Ishikawa (cell line): ENCODE measurements around the gene SRRM5.

Source experiments
- CEBPB ChIP-seq: IDR thresholded peaks from 2 replicates; pipeline ENCODE4 v1.6.1; 2012
- CREB1 ChIP-seq: IDR thresholded peaks from 2 replicates; pipeline ENCODE4 v1.6.1; 2012; ENCODE audit warnings: low read depth
- EGR1 ChIP-seq: IDR thresholded peaks from 2 replicates; pipeline ENCODE4 v1.6.1; 2012
- EP300 ChIP-seq: IDR thresholded peaks from 2 replicates; pipeline ENCODE4 v1.6.1; 2012; ENCODE audit warnings: borderline replicate concordance
- FOXM1 ChIP-seq: IDR thresholded peaks from 2 replicates; pipeline ENCODE4 v1.6.1; 2012; ENCODE audit warnings: low read depth, borderline replicate concordance
- NFIC ChIP-seq: IDR thresholded peaks from 2 replicates; pipeline ENCODE4 v1.6.1; 2012
- RAD21 ChIP-seq: IDR thresholded peaks from 2 replicates; pipeline ENCODE4 v1.6.1; 2012; ENCODE audit warnings: low read depth
- TAF1 ChIP-seq: IDR thresholded peaks from 2 replicates; pipeline ENCODE4 v1.6.1; 2012; ENCODE audit warnings: low read depth, mild to moderate bottlenecking
- TCF12 ChIP-seq: IDR thresholded peaks from 2 replicates; pipeline ENCODE4 v1.6.1; 2012; ENCODE audit warnings: low read depth
- TEAD4 ChIP-seq: IDR thresholded peaks from 2 replicates; pipeline ENCODE4 v1.6.1; 2012
- YY1 ChIP-seq: IDR thresholded peaks from 2 replicates; pipeline ENCODE4 v1.6.1; 2012; ENCODE audit warnings: low read depth
- ZBTB7A ChIP-seq: IDR thresholded peaks from 2 replicates; pipeline ENCODE4 v1.6.1; 2012; ENCODE audit warnings: low read depth
- TF ChIP-seq, protein P1 (sequence below): IDR thresholded peaks from 2 replicates; pipeline ENCODE4 v1.6.1; 2012
- TF ChIP-seq, protein P2 (sequence below): IDR thresholded peaks from 2 replicates; pipeline ENCODE4 v1.6.1; 2012
- TF ChIP-seq, protein P3 (sequence below): IDR thresholded peaks from 2 replicates; pipeline ENCODE4 v1.6.1; 2012; ENCODE audit warnings: low read depth, mild to moderate bottlenecking

The SRRM5 gene

DNA sequence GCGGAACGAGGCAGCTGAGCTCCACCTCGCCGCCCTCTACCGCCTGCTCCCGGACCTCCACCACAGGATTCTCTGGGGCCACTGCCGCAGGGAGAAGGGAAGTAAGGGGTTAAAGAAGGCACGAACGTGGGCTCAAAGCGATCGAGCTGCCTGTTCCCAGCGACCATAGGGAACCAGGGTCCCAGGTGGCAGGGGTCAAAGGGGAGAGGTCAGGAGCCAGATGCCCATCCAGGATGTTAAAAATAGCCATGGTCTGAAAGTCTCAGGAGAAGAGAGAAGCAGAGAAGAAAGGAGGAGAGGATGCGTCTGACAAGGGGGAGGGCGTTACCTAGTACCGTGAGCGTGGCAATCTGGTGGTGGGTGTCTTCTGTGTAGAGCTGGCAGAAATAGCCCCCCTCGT, 14.9 kb downstream of the SRRM5 start:
- TF ChIP-seq ZBTB7A (no peak), CEBPB (no peak), TAF1 (no peak)

DNA sequence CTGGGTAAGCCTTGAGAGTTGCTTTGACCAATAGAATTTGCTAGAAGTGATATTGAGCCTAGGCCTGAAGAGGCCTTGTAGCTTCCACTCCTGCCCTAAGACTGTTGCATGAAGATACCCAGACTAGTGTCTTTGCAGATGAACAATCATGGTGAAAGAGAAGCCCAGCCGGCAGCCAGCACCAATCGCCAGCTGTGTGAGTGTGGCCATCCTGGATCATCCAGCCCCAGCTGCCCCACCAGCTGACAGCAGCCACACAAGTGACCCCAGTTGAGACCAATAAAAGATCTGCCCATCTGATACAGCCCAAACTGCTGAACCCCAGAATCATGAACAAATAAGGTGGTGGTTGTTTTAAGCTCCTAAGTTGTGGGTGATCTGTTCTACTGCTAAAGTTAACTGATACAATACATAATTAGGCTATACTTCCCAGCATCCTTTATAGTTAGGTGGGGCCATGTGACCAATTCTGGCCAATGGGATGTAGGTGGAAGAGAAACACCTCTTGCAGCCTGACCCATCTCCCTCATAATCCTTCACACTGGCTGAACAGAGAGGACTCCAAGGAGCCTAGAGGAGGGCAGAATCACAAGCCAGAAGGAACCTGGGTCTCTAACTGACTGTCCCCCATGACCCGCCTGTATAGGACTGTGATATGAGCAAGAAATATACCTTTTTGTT, 16.9 kb downstream of the SRRM5 start:
- TF ChIP-seq RAD21 = no peak
- TF ChIP-seq, protein P1, sequence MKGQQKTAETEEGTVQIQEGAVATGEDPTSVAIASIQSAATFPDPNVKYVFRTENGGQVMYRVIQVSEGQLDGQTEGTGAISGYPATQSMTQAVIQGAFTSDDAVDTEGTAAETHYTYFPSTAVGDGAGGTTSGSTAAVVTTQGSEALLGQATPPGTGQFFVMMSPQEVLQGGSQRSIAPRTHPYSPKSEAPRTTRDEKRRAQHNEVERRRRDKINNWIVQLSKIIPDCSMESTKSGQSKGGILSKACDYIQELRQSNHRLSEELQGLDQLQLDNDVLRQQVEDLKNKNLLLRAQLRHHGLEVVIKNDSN = peak; percentile 86

DNA sequence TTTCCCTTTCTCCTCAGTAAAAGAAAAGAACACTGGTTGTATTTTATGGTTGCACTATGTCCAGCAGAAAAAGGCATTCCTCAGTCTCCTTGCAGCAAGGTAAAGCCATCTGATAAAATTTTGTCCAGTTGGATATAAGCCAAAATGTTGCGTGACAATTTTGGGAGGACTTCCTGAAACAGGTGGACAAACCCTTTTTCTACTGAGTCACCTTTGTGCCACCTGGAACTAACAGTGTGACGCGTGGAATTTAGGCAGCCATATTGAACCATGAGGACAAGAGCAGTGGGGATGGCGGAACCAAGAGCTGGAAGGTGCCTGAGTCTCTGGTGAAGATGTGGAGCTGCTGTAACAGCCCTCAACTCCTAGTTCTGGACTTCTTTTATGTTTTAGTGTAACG, 19.6 kb downstream of the SRRM5 start:
- TF ChIP-seq YY1 (no peak), TEAD4 (no peak)
- TF ChIP-seq, protein P2, sequence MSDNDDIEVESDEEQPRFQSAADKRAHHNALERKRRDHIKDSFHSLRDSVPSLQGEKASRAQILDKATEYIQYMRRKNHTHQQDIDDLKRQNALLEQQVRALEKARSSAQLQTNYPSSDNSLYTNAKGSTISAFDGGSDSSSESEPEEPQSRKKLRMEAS = no peak

DNA sequence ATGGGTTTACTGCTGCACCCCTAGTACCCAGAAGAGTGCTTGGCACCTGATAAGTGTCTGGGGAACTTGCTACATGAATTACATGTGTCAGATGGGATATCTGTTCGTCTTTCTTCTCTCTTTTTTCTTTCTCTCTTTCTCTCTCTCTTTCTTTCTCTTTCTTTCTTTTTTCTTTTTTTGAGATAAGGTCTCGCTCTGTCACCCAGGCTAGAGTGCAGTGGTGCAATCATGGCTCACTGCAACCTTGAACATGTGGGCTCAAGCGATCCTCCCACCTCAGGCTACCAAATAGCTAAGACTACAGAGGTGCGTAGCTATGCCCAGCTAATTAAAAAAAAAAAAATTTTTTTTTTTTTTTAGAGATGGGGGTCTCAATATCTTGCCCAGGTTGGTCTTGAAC, 21.6 kb downstream of the SRRM5 start:
- TF ChIP-seq TAF1 = no peak
- no peak for TF ChIP-seq TCF12
- TF ChIP-seq, protein P3, sequence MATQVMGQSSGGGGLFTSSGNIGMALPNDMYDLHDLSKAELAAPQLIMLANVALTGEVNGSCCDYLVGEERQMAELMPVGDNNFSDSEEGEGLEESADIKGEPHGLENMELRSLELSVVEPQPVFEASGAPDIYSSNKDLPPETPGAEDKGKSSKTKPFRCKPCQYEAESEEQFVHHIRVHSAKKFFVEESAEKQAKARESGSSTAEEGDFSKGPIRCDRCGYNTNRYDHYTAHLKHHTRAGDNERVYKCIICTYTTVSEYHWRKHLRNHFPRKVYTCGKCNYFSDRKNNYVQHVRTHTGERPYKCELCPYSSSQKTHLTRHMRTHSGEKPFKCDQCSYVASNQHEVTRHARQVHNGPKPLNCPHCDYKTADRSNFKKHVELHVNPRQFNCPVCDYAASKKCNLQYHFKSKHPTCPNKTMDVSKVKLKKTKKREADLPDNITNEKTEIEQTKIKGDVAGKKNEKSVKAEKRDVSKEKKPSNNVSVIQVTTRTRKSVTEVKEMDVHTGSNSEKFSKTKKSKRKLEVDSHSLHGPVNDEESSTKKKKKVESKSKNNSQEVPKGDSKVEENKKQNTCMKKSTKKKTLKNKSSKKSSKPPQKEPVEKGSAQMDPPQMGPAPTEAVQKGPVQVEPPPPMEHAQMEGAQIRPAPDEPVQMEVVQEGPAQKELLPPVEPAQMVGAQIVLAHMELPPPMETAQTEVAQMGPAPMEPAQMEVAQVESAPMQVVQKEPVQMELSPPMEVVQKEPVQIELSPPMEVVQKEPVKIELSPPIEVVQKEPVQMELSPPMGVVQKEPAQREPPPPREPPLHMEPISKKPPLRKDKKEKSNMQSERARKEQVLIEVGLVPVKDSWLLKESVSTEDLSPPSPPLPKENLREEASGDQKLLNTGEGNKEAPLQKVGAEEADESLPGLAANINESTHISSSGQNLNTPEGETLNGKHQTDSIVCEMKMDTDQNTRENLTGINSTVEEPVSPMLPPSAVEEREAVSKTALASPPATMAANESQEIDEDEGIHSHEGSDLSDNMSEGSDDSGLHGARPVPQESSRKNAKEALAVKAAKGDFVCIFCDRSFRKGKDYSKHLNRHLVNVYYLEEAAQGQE = no peak
- no peak for TF ChIP-seq FOXM1
- TF ChIP-seq CEBPB = no peak
- TF ChIP-seq EP300 = no peak

DNA sequence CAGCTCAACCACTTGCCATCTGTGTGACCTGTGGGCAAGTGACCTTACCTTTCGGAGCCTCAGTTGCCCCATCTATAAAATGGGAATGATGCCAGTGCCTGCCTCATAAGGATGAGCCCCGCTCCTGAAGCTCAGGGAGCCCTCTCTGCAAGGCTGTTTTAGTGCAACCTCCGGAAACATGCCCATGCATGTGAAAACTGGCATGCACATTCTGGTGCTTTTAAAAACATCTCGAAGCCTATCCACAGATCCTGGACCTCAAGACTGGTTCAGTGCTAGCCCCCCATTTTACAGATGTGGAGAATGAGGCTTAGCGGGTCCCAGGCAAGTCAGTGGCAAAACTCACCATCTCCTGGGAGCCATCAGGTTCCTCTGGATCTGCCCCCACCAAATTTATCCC, 22.2 kb downstream of the SRRM5 start:
- TF ChIP-seq EGR1 = no peak
- no peak for TF ChIP-seq CEBPB
- TF ChIP-seq, protein P1 = no peak
- TF ChIP-seq, protein P2 = no peak
- no peak for TF ChIP-seq TEAD4
- no peak for TF ChIP-seq FOXM1
- TF ChIP-seq, protein P3 = no peak
- no peak for TF ChIP-seq CREB1
- TF ChIP-seq RAD21 = no peak
- no peak for TF ChIP-seq ZBTB7A
- no peak for TF ChIP-seq NFIC
- TF ChIP-seq YY1 = no peak

DNA sequence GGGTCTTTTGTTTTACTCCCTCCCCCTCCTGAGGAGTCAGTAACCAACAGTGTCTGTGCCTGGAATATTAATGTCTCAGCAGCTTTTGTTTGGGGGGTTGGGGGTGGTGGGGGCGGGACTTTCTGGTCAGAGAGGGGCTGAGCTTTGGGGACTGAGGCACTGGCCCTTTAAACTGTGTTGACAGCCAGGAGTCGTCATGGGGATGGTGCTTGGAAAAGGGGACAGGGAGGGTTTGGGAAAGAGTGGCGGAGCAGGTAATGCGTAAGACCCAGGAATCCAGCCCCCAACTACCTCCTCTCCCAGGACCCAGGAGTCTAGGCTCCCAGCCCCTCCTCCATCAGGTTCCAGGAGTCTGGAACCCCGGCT, 22.6 kb downstream of the SRRM5 start:
- no peak for TF ChIP-seq TAF1
- no peak for TF ChIP-seq TEAD4
- peak; percentile 10; the same call in 1 of the 2 replicates for TF ChIP-seq ZBTB7A
- no peak for TF ChIP-seq CREB1
- no peak for TF ChIP-seq RAD21
- no peak for TF ChIP-seq FOXM1

DNA sequence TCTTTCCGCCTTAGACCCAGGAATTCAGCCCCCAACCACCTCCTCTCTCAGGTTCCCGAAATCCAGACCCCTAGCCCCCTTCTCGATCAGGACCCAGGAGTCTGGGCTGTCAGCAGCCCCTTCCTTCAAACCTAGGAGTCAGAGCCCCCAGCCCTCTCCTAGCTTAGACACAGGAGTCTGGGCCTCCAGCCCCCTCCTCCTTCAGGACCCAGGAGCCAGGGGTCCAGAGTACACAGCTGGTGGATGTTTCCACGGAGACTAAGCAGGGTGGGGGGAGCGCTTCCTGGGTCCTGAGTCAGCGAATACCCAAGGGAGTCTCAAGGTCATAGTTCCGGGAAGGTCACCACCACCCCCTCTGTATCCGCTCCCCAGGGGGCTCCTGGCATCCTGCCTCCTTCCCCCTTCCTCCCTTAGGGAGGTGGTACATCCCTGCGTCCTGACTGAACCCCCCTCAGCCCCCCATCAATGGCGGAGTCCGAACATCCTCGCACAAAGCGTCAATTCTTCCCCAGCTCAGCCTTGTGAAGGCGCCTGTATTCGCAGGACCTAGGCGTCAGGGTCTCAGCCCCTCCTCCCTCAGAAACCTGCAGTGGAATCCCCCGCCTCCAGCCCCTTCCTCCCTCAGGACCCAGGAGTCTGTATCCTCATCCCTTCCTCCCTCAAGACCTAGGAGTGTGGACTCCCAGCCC, 23.1 kb downstream of the SRRM5 start:
- peak; percentile 26; the same call in 1 of the 2 replicates for TF ChIP-seq ZBTB7A
- TF ChIP-seq YY1 = no peak
- TF ChIP-seq EP300 = no peak
- no peak for TF ChIP-seq NFIC
- TF ChIP-seq, protein P1 = no peak
- TF ChIP-seq, protein P2 = no peak
- no peak for TF ChIP-seq CEBPB
- no peak for TF ChIP-seq FOXM1
